Kidney (tissue), 14 donors: ENCODE data around the gene UGT1A10. TPM values are rescaled to one million over a fixed set of nuclear protein-coding genes. Genes with fewer than 3 reads are reported as not detected.

Source experiments
- DNase-seq, 5 donors: peaks; one replicate each; pipeline ENCODE4 v3.0.0-alpha.2; 2013 to 2020
- FAIRE-seq: peaks from 2 replicates; lab custom pipeline; 2012; peaks lifted over from hg19 to GRCh38; lab: Jason Lieb, UNC
- H3K27ac ChIP-seq, 2 donors: one replicate each; pipeline ENCODE4 v1.7.0; 2013; ENCODE audit warnings: low read depth in 2 of 2, low read length in 2 of 2, inconsistent platforms in 1 of 2
- H3K27me3 ChIP-seq: one replicate; pipeline ENCODE4 v1.7.1; 2013; ENCODE audit warnings: low read length, inconsistent platforms; ENCODE audit not compliant: control insufficient read depth, insufficient read depth
- H3K36me3 ChIP-seq, 3 donors: one replicate each; pipeline versions ENCODE4 v1.7.0 to v1.7.1; 2013; ENCODE audit warnings: low read length in 3 of 3, control low read depth in 1 of 3, inconsistent platforms in 1 of 3; ENCODE audit not compliant: insufficient read depth in 3 of 3, control insufficient read depth in 2 of 3
- H3K4me1 ChIP-seq, 3 donors: one replicate each; pipeline versions ENCODE4 v1.7.0 to v1.7.1; 2013; ENCODE audit warnings: low read length in 3 of 3, inconsistent platforms in 1 of 3, low read depth in 1 of 3; ENCODE audit not compliant: control insufficient read depth in 2 of 3, insufficient read depth in 2 of 3
- H3K4me3 ChIP-seq, 3 donors: one replicate each; pipeline versions ENCODE4 v1.7.0 to v1.8.1; 2013; ENCODE audit warnings: low read length in 3 of 3, control low read depth in 1 of 3, inconsistent platforms in 1 of 3
- H3K9ac ChIP-seq, 3 donors: one replicate each; pipeline versions ENCODE4 v1.7.0 to v1.7.1; 2013; ENCODE audit warnings: low read length in 3 of 3, control low read depth in 1 of 3, inconsistent platforms in 1 of 3
- H3K9me3 ChIP-seq, 3 donors: one replicate each; pipeline versions ENCODE4 v1.7.0 to v1.7.1; 2013; ENCODE audit warnings: low read length in 3 of 3, control low read depth in 1 of 3, inconsistent platforms in 1 of 3; ENCODE audit not compliant: control insufficient read depth in 2 of 3, insufficient read depth in 1 of 3
- intact Hi-C: fragments of 100-400 bp; cut with DNase I; formaldehyde crosslinking; loops from one replicate; pipeline ENCODE4 v1.11.1; 2022
- polyA plus RNA-seq: library from polyadenylated mRNA; stranded (reverse); fragments of 350-450 nt; fragmentation: Illumina TruSeq; extraction: RNeasy Lipid Tissue Mini Kit (QIAGEN cat#74804); gene quantifications from one replicate; pipeline ENCODE4 v1.2.3, GENCODE V29; 2014; ENCODE audit warnings: low read depth, low replicate concordance; ENCODE audit not compliant: insufficient read depth
- total RNA-seq: library from RNA; stranded (reverse); fragmentation: NEBNext Ultra II Directional; extraction: Animal tissue kit (Norgen Biotek cat#: 25700); gene quantifications from one replicate; pipeline ENCODE4 v1.2.1, GENCODE V29; 2021
- TF ChIP-seq, protein P1 (sequence below): IDR thresholded peaks from 3 replicates; pipeline ENCODE4 v1.5.1; 2012; ENCODE audit warnings: mild to moderate bottlenecking, moderate library complexity, borderline replicate concordance; ENCODE audit not compliant: insufficient read depth; ENCODE audit errors: extremely low read depth
- donor health status: control.
- donor health status: control.
- donor health status: control.
- donor health status: control.
- donor health status: control.
- donor health status: DM: yes; HTN: yes; CAD: no.
- donor health status: Normal renal cell carcinoma (clear cell type).

Gene UGT1A10
- total and polyA plus RNA-seq, 2 donors from 2014 or later: 6.6 TPM; not detected in 1

DNA sequence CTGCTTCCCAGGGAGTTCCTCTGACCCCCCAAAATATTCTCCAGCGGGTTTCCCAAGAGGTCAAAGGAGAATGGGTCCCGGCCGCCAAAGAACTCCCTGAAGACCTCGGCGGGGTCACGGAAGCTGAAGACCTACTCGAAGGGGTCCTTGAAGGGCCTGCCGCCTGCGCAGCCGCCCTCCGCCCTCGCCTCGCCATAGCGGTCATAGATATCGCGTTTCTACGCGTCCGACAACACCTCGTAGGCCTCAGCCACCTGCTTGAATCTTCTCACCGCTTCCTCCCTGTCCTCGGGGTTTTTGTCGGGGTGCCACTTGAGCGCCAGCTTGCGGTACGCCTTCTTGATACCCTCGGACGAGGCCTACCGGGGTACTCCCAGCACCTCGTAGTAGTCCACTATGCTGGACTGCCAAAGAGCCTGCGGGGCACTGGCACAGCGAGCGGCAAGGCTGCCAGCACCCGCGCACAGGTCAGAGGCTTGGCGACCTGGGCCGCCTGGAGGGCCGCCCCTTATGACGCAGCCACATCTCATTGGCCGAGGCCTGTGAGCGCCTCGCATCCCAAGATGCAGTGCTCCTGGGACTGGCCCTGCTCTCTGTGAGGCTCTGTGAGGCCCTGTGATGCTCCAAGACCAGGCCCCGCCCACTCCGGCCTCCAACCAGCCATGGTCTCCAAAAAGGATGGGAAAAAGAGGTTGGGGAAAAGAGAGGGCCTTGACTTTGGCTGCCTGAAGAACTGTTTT is 118.8 kb downstream of the UGT1A10 start:
- Histone ChIP-seq H3K9ac (no peak overlapping the region), H3K9me3 (no peaks in the 10 kb centered on the region), H3K27ac (no peak overlapping the region), H3K36me3 (no peaks in the 10 kb centered on the region), H3K4me1 (peaks cover 0 to 7% (median 2%) of the 10 kb centered on the region in 3 donors), H3K27me3 (no peaks in the 10 kb centered on the region), H3K4me3 (no peak overlapping the region)
- FAIRE-seq: no peak
- TF ChIP-seq, protein P1, sequence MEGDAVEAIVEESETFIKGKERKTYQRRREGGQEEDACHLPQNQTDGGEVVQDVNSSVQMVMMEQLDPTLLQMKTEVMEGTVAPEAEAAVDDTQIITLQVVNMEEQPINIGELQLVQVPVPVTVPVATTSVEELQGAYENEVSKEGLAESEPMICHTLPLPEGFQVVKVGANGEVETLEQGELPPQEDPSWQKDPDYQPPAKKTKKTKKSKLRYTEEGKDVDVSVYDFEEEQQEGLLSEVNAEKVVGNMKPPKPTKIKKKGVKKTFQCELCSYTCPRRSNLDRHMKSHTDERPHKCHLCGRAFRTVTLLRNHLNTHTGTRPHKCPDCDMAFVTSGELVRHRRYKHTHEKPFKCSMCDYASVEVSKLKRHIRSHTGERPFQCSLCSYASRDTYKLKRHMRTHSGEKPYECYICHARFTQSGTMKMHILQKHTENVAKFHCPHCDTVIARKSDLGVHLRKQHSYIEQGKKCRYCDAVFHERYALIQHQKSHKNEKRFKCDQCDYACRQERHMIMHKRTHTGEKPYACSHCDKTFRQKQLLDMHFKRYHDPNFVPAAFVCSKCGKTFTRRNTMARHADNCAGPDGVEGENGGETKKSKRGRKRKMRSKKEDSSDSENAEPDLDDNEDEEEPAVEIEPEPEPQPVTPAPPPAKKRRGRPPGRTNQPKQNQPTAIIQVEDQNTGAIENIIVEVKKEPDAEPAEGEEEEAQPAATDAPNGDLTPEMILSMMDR: no peak
- no peak for DNase-seq
- intact Hi-C loops: no loop called here

- Histone ChIP-seq H3K4me1 (peaks cover 0 to 7% (median 4%) of the 10 kb centered on the region in 3 donors), H3K27me3 (no peaks in the 10 kb centered on the region), H3K9ac (no peak overlapping the region), H3K9me3 (no peaks in the 10 kb centered on the region), H3K36me3 (no peaks in the 10 kb centered on the region), H3K4me3 (no peak overlapping the region), H3K27ac (no peak overlapping the region)
- TF ChIP-seq, protein P1: no peak
- intact Hi-C loops: no loop called here
- FAIRE-seq: no peak
- no peak for DNase-seq
Measured at GRCh38 chr2:233756429-233757081, 120.3 kb downstream of the UGT1A10 start.

DNA sequence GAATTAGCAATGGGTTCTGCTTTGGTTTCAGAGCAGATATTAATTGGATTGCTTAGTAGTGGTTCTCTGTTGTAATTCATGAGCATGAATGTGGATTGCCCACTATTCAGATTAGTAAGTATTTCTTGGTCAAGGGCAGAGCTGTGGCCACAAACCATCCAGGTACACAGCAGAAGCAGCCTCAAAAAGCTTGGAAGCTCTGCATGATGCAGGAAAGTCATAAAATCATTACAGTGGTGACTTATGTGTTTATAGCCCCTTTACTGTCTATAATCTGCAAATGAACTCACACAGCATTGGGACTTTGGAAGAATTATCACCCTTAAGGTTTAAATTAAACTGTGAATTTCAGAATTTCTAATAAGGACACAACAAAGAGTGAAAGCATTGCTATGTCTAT is 121.9 kb downstream of the UGT1A10 start:
- Histone ChIP-seq H3K36me3 (no peaks in the 10 kb centered on the region), H3K9me3 (no peaks in the 10 kb centered on the region), H3K4me3 (no peak overlapping the region), H3K27ac (no peak overlapping the region), H3K9ac (no peak overlapping the region), H3K27me3 (no peaks in the 10 kb centered on the region), H3K4me1 (peaks cover 0 to 2% (median under 1%) of the 10 kb centered on the region in 3 donors)
- TF ChIP-seq, protein P1: no peak
- FAIRE-seq: no peak
- intact Hi-C loops: no loop called here
- DNase-seq: no peak
